ENCODE data around the gene ADCY9. TPM values are rescaled to one million over a fixed set of nuclear protein-coding genes. Genes with fewer than 3 reads are reported as not detected.

Gene ADCY9
- total RNA-seq, 1 experiment from 2014 or later = 11.5 TPM

DNA sequence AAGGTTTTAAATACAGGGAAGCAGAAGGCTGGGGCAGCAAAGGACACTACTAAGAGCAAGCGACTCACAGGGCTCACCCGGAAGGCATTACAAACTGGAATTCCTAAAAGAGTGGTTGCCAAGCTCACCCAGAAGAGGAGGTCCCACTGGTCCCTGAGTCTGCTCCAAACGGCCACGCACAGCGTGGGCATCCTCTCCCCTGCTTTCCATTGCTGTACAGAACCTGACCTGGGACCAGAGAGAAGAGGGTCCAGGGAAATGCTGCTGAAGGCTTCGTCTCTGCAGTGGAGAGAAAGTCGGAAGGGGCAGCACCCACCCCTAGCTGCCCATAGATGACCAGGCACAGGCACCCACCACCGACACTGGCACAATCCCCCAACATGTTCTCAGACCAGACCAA is 67.2 kb downstream of the ADCY9 start (continued):
- TF ChIP-seq, protein P1, sequence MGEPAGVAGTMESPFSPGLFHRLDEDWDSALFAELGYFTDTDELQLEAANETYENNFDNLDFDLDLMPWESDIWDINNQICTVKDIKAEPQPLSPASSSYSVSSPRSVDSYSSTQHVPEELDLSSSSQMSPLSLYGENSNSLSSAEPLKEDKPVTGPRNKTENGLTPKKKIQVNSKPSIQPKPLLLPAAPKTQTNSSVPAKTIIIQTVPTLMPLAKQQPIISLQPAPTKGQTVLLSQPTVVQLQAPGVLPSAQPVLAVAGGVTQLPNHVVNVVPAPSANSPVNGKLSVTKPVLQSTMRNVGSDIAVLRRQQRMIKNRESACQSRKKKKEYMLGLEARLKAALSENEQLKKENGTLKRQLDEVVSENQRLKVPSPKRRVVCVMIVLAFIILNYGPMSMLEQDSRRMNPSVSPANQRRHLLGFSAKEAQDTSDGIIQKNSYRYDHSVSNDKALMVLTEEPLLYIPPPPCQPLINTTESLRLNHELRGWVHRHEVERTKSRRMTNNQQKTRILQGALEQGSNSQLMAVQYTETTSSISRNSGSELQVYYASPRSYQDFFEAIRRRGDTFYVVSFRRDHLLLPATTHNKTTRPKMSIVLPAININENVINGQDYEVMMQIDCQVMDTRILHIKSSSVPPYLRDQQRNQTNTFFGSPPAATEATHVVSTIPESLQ (CRISPR knock-in tag; IDR thresholded peaks at IDR 0.05) = no peak
- TF ChIP-seq ZNF396 (CRISPR knock-in tag; IDR thresholded peaks at IDR 0.05; ENCODE audit: borderline replicate concordance) (no peak), TEAD4 (CRISPR knock-in tag; IDR thresholded peaks at IDR 0.05) (no peak)
- TF ChIP-seq, protein P2, sequence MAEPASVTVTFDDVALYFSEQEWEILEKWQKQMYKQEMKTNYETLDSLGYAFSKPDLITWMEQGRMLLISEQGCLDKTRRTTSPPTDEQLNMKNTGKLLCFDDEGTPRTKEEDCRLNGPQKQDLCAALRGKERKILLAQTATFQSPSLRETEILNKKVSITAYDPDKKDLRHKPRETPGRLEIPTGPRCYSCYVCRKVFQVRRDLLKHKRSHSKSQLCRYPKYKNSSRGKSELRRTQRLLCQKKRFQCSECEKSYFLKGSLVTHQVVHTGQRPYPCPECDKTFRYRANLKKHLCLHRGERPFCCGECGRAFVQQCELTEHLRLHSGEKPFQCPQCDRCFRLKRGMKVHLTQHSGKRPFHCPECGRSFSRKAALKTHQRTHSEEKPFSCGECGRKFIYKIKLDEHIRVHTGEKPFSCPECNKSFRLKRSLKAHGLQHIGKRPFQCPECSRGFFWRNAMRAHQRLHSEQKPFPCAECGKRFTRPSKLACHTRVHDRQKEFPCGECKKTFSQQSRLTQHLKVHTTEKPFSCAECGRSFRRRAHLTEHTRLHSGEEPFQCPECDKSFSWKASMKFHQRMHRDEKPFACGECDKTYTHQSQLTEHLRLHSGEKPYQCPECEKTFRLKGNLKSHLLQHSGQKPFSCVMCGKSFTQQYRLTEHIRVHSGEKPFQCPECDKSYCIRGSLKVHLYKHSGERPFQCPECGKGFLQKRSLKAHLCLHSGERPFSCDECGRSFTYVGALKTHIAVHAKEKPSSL (CRISPR knock-in tag; conservative IDR thresholded peaks at IDR 0.05) = no peak

DNA sequence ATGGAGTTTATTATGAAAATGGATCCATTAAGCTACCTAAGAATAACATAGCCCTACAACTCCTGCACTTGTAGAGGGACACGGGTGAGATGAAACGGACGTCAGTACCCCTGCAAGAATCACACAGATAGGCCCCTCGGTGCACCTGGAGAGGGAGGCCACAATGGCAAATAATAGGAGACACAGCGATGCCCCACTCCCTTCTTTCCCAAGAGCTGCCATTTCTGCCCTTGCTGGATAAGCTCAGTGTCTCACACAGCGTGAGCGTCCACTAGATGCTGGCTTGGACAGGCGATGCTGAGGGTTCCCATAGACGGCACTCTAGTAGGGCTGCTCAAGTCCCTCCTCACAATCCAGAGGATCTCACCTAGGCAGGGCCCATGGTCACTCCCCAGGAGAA is 67.8 kb downstream of the ADCY9 start:
- CTCF ChIA-PET = no interaction called here
- POLR2A ChIA-PET = no interaction called here
- H3K4me1 Mint-ChIP-seq = peaks cover 6% of the 10 kb centered on the region
- no peaks in the 10 kb centered on the region for H3K9me3 Mint-ChIP-seq
- ATAC-seq (no peak), DNase-seq (ENCODE audit: low spot score) (no peak)
- H3K36me3 Mint-ChIP-seq = no peaks in the 10 kb centered on the region
- H3K27me3 Mint-ChIP-seq (ENCODE audit: low read depth) = no peaks in the 10 kb centered on the region
- no peak overlapping the region; the same call in 1 of the 2 replicates for H3K27ac Mint-ChIP-seq
- no peak overlapping the region for H3K4me3 Mint-ChIP-seq
- TF ChIP-seq RORB (CRISPR knock-in tag; IDR thresholded peaks at IDR 0.05) = no peak
- TF ChIP-seq, protein P3, sequence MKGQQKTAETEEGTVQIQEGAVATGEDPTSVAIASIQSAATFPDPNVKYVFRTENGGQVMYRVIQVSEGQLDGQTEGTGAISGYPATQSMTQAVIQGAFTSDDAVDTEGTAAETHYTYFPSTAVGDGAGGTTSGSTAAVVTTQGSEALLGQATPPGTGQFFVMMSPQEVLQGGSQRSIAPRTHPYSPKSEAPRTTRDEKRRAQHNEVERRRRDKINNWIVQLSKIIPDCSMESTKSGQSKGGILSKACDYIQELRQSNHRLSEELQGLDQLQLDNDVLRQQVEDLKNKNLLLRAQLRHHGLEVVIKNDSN (CRISPR knock-in tag; IDR thresholded peaks at IDR 0.05) = no peak
- TF ChIP-seq JUN (CRISPR knock-in tag; IDR thresholded peaks at IDR 0.05) = no peak
- TF ChIP-seq, protein P4, sequence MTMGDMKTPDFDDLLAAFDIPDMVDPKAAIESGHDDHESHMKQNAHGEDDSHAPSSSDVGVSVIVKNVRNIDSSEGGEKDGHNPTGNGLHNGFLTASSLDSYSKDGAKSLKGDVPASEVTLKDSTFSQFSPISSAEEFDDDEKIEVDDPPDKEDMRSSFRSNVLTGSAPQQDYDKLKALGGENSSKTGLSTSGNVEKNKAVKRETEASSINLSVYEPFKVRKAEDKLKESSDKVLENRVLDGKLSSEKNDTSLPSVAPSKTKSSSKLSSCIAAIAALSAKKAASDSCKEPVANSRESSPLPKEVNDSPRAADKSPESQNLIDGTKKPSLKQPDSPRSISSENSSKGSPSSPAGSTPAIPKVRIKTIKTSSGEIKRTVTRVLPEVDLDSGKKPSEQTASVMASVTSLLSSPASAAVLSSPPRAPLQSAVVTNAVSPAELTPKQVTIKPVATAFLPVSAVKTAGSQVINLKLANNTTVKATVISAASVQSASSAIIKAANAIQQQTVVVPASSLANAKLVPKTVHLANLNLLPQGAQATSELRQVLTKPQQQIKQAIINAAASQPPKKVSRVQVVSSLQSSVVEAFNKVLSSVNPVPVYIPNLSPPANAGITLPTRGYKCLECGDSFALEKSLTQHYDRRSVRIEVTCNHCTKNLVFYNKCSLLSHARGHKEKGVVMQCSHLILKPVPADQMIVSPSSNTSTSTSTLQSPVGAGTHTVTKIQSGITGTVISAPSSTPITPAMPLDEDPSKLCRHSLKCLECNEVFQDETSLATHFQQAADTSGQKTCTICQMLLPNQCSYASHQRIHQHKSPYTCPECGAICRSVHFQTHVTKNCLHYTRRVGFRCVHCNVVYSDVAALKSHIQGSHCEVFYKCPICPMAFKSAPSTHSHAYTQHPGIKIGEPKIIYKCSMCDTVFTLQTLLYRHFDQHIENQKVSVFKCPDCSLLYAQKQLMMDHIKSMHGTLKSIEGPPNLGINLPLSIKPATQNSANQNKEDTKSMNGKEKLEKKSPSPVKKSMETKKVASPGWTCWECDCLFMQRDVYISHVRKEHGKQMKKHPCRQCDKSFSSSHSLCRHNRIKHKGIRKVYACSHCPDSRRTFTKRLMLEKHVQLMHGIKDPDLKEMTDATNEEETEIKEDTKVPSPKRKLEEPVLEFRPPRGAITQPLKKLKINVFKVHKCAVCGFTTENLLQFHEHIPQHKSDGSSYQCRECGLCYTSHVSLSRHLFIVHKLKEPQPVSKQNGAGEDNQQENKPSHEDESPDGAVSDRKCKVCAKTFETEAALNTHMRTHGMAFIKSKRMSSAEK (CRISPR knock-in tag; IDR thresholded peaks at IDR 0.05; ENCODE audit: borderline replicate concordance) = no peak
- TF ChIP-seq, protein P5, sequence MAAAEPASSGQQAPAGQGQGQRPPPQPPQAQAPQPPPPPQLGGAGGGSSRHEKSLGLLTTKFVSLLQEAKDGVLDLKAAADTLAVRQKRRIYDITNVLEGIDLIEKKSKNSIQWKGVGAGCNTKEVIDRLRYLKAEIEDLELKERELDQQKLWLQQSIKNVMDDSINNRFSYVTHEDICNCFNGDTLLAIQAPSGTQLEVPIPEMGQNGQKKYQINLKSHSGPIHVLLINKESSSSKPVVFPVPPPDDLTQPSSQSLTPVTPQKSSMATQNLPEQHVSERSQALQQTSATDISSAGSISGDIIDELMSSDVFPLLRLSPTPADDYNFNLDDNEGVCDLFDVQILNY (CRISPR knock-in tag; IDR thresholded peaks at IDR 0.05) = no peak
- TF ChIP-seq ZNF317 (CRISPR knock-in tag; IDR thresholded peaks at IDR 0.05; ENCODE audit: borderline replicate concordance, low read depth) = no peak
- TF ChIP-seq, protein P6, sequence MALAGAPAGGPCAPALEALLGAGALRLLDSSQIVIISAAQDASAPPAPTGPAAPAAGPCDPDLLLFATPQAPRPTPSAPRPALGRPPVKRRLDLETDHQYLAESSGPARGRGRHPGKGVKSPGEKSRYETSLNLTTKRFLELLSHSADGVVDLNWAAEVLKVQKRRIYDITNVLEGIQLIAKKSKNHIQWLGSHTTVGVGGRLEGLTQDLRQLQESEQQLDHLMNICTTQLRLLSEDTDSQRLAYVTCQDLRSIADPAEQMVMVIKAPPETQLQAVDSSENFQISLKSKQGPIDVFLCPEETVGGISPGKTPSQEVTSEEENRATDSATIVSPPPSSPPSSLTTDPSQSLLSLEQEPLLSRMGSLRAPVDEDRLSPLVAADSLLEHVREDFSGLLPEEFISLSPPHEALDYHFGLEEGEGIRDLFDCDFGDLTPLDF (CRISPR knock-in tag; IDR thresholded peaks at IDR 0.05) = no peak
- TF ChIP-seq ZNF671 (CRISPR knock-in tag; IDR thresholded peaks at IDR 0.05) = no peak
- TF ChIP-seq, protein P1 (CRISPR knock-in tag; IDR thresholded peaks at IDR 0.05) = no peak
- TF ChIP-seq SP1 (CRISPR knock-in tag; conservative IDR thresholded peaks at IDR 0.05) = no peak
